ENCODE data around the gene UQCRC2.

DNA sequence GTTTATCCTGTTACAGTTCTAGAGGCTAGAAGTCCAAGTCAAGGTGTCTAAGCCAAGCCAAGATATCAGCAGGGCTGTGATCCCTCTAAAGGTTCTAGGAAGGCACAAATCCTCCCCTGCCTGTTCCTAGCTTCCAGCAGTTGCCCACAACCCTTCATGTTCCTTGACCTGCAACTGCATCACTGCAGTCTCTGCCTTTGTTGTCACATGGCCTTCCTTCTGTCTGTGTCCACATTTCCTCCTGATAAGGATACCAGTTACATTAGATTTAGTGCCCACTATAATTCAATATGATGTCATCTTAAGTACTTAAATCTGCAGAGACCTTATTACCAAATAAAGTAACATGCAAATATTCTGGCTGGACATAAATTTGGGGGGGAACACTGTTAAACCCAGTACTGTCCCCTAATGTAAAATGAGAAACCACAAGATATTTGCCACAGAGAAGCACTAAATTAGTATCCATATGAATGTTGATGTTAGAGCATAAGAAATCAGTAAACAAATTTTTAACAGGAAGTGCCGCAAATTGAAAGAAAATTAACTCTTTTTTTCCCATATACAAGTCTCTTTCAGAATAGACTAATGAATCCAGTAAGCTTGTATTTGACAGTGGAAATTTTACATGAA lies 4.7 kb downstream of the UQCRC2 start:
- TF ChIP-seq CTCF (IDR thresholded peaks at IDR 0.05) (no peak), YY1 (IDR thresholded peaks at IDR 0.05; ENCODE audit: low read depth) (no peak), MXI1 (IDR thresholded peaks at IDR 0.05; ENCODE audit: low read depth, low read length) (no peak), JUND (IDR thresholded peaks at IDR 0.05) (no peak)
- TF ChIP-seq, protein P1, sequence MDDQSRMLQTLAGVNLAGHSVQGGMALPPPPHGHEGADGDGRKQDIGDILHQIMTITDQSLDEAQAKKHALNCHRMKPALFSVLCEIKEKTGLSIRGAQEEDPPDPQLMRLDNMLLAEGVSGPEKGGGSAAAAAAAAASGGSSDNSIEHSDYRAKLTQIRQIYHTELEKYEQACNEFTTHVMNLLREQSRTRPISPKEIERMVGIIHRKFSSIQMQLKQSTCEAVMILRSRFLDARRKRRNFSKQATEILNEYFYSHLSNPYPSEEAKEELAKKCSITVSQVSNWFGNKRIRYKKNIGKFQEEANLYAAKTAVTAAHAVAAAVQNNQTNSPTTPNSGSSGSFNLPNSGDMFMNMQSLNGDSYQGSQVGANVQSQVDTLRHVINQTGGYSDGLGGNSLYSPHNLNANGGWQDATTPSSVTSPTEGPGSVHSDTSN (IDR thresholded peaks at IDR 0.05) = no peak
